ENCODE data around the gene SKAP2.

The SKAP2 gene, protein sequence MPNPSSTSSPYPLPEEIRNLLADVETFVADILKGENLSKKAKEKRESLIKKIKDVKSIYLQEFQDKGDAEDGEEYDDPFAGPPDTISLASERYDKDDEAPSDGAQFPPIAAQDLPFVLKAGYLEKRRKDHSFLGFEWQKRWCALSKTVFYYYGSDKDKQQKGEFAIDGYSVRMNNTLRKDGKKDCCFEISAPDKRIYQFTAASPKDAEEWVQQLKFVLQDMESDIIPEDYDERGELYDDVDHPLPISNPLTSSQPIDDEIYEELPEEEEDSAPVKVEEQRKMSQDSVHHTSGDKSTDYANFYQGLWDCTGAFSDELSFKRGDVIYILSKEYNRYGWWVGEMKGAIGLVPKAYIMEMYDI

DNA sequence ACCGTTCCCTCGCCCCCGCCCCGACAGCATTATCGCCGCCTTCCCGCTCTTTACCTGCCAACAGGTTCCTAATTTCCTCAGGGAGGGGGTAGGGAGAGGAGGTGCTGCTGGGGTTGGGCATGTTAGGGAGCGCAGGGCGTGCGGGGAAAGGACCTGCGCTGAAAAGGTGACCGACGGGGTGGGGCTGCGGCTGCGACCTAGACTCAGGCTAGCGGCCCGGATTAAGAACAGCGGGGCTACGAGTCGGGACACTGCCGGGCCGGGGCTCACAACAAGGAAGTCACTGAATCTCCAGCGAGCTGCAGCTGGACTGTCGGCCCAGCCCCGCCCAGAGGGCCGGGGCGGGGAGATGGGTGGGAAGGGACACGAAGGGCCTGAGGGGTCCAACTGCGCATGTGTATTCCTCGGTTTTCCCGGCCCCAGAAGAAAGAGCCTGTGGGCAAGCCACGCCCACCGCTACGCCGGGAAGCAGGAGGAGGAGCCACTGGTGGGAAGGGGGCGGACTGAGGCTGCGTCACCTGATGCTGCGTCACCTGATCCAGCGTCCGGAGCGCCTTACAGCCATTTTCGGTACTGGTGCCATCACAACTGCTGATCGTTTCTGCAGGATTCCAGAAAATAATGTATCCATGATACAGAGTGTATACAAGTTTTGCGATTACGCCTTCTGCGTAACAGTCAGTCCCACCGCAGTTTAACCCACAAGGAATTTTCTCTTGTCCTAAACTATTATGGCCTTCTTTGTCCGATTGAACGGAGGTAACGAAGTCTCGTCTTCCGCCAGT lies at the start of gene SKAP2:
SKAP2 (minus strand) TSS at position 282 of the 785 bp plus-strand sequence; CDS start at position 121, 161 bp downstream.
- DNase-seq (ENCODE audit: low read depth), result peak; percentile 97

GRCh38 chr7:26912933-26913536 lies 48.6 kb upstream of the SKAP2 start:
- no peak for DNase-seq (ENCODE audit: low read depth)

DNA sequence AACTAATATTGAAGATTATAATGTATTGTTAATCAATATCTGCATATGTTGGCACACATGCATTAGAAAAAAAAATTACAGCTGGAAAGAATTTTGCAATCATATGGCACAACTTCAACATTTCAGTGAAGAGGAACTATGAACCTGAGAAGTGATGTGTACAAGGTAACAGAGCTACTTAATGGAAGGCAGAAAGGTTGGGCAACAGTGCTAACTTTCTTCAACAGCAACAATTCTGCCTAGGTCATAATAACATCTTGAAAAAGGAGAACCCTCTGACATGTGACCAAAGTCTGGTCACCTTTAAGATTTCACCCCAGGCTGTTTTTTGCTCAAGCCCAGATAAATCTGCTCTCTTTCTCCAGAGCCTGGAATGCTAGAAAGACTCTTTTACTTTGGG lies 47.9 kb upstream of the SKAP2 start:
- no peak for DNase-seq (ENCODE audit: low read depth)

DNA sequence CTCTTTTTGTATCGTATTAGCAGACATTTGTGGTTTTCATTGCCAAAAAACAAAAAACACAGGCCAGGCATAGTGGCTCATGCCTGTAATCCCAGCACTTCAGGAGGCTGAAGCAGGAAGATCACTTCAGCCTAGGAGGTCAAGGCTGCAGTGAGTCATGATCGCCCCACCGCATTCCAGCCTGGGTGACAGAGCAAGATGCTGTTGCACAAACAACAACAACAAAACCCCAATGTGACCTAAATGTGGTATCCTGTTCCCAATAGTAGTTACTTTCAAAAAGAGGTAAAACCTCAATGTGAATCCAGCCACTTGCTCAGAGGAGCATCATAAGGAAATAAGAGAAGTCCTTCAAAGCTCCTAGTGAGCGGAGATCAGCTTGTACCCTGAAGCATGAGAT lies 45.8 kb upstream of the SKAP2 start:
- DNase-seq (ENCODE audit: low read depth), result no peak

- no peak for DNase-seq (ENCODE audit: low read depth)
Measured at GRCh38 chr7:26900251-26900650, 35.9 kb upstream of the SKAP2 start.

DNA sequence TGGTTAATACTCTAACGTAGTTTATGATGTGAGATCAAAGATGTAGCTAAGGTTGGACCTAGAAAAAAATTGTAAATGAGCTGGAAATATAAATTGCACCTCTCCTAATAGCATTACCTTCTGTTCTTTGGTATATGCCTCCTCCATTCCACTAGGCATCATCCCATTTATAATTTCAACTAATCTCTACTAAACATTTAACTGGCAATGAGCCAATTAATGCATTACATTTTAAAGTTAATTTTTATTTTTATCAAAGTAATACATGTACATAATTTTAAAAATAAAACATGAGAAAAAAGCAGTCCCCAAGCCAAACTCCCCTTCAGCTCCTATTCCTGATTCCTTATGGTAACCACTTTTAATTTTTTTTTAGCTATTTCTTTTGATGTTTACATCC lies 35.1 kb upstream of the SKAP2 start:
- DNase-seq (ENCODE audit: low read depth), result no peak

DNA sequence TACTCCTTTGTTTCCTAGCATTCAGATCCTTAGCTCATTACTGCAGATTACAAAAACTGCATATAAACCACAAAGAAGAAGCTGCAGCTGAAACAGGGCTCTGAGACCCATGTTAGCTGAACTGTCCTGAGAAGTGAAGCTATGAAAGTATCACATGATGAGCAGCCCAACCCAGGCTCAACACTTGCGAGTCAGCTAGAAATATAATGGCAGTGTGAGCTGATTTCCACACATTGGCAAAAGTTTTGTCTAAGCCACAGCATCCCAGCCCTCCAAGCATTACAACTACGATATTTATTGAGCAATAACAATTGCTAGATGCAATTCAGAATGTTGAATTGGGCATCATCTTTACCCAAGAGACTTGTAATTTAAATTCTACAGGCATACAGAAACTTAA lies 34.5 kb upstream of the SKAP2 start:
- DNase-seq (ENCODE audit: low read depth), result no peak

GRCh38 chr7:26897928-26898327 lies 33.5 kb upstream of the SKAP2 start:
- DNase-seq (ENCODE audit: low read depth), result no peak

DNA sequence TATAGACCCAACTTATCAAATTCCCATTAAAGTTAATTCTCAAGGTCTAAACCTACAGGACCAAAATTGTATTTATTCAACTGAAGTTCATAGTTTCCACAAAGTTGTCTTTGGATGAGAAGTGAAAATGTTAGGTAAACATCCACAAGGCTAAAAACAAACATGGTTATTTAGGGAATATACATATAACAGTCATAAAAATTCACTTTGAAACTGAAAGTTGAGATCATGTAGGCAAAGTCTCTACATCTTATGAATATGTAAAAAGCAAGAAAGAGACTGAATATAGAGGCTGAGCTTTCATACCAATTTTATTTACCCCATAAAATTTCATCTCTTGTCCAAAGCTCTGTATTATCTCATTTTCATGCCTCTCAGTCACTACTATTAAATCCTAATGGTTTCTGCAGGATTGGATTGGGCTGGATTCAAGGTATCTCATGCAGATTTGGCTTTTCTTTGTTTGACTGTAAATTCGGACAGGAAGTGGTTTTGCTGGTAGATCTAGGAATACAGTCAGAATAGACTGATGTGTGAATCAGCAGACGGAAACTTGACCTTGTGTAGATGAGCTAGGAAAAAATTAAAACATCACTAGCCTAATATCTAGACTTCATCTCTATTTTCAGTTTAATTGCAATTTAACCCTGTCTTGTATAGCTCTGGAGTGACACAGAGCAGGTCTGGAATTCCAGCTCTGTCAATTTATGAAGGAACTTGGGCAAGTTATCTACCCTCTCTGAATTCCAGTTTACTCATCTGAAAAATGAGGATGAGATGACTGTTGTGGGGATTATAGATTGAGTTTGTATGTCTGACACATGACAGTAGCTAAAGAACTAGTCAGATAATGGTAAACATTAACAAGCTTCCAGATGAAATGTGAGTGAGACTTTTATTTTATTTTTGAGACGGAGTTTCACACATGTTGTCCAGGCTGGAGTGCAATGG lies 27.3 kb upstream of the SKAP2 start:
- no peak for DNase-seq (ENCODE audit: low read depth)

DNA sequence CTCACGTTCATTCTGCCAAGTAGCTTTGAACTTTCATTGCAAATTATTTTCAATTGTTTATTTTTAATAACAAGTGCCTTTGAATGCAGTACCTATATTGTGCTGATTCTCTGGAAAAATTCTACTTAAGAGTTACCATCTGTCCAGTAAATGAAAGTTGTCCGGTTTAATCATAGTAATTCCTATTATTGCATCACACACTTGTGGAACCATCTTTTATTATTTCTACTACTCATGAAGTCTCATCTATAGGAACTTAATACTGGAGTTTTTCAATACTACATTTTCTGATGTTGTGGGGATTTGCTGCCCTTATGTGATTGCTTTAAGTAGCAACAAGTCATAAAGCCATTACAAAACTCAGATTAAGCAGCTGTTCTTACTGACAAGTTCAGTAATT lies 16.5 kb upstream of the SKAP2 start:
- DNase-seq (ENCODE audit: low read depth), result no peak

DNA sequence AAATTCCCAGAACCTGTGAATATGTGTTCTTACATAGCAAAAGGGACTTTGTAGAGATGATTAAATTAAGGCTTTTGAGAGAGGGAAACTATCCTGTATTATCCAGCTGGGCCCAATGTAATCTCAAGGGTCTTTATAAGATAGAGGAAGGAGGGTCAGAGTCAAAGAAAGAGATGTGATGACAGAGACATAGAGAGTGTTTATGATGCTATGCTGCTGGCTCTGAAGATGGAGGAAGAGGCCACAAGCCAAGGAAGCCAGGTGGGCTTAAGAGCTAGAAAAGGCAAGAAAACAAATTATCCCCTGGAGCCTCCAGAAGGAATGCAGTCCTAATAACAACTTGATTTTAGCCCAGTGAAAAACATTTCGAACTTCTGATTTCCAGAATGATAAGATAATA lies 15.3 kb upstream of the SKAP2 start:
- no peak for DNase-seq (ENCODE audit: low read depth)

DNA sequence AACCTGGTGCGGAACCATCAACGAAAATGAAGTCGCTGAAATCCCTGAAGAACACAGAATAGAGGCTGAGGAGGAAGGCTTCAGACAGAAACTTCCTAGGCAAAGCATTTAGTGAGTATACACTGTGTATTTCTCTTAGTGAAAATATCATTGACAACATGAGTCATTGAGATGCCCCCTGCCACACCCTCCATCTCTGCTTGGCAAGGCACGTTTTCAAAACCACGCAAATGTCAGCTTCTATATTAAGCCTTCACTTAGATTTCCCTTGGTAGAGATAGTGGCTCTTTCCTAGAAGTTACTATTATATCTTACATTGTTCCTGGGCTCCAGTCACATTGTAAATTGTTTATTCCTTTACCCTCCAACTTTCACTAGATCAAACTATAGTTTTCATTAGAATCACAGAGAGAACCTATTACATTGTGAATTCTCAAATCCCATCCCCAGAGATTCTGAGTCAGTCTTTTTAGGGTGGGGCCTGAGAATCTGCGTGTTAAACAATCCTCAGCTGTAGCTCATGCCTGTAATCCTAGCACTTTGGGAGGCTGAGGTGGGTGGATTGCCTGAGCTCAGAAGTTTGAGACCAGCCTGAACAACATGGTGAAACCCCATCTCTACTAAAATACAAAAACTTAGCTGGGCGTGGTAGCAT lies 4.6 kb upstream of the SKAP2 start:
- no peak for DNase-seq (ENCODE audit: low read depth)

DNA sequence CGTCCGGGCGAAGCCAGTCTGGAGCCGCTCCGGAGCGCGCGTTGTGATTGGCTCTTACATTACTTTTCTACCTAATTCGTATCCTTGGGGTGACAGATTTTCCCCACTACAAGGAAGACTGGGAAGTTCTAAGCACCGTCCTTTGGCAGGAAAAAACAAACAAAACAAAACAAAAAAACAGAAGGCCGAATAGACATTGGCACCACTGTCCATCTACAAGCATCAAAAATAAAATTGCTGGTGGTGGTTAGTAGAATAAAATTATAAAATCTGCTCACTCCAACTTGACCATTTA lies 651 bp upstream of the SKAP2 start:
- no peak for DNase-seq (ENCODE audit: low read depth)

DNA sequence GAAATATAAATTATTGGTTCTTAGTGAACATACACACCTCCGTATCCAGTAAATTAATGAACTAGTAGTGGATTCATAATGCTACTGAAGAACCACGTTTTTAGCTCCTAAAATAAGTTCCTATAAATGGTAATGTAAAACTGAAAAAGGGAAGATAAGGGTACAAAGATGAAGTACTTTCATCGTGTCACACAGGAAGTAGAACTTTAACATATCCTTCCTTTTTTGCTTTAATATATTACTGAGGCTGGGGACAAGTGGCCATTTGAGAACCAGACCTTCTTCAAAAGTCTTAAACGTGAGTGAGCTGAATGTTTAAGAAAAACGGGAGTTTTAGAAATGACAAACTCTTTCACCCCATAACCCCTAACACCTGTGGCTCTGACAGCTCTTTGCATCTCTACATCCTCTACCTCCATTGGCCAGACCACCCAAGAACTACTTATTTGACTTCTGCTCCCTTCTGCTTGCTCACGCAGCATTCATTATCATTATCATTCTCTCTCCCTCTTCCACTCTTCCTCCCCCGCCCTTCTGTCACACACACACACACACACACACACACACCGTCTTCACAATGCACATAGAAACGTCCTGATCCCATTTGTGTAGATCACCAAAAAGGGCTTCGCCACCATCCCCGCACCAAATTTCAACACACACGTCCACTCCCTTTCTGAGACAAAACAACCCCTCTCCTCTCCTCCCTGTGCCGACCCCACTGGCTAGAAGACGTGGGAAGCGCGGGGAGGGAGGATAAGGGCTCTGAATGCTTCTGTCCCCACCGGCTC lies 677 bp downstream of the SKAP2 start:
- no peak for DNase-seq (ENCODE audit: low read depth)

DNA sequence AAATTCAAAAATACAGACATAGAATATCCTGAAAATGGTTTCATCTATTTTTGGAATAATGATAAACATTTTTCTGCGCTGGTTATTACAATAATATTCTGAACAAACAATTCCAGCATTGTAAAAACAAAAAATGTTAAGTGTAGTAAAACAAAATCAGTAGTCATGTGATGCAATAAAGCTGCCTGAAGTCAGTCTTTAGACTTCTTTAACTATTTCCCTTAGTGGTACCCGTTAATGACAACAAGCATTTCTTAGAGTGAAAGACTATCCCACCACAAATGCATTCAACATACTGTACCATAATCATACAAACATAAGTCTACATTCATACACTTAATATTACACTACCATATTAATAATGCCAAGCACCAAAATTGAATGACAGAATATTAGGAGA lies 1.6 kb downstream of the SKAP2 start:
- no peak for DNase-seq (ENCODE audit: low read depth)

- DNase-seq (ENCODE audit: low read depth), result no peak
Measured at GRCh38 chr7:26861050-26861449, 3.3 kb downstream of the SKAP2 start.

DNA sequence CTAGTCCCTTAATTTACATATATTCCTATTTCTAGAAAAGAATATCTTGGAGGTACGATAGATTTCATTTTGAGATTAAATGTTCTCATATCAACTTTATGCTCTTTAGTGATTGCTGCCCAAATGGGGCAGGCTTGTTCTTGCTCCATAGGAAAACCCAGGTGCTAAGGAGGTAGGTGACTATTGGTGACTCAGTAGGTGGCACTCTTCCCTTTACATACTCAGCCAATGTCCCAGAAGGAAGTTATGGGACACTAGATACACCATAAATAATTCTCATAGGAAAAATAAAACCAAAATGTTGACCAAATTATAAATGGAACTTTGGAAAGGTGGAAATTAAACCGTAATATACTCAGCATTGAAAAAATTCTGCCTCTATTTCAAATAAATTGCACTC lies 4.0 kb downstream of the SKAP2 start:
- DNase-seq (ENCODE audit: low read depth), result no peak

DNA sequence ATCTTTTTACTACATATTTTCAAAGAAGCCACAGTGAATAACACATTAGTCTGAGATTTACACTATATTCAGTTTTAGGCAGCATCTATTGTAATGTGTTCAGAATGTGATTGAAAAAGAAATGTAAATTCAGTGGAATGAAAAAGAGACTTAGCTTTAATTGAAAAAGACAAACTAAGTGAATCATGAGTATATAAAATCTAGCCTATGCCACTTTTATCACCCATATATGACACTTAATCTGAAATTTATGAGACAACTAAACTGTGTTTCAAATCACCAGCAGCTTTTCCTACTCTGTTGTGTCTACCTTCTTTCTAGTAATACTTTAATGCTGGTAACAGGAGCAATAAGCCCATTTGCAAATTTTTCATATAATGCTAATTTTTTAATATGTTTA lies 4.7 kb downstream of the SKAP2 start:
- DNase-seq (ENCODE audit: low read depth), result no peak

DNA sequence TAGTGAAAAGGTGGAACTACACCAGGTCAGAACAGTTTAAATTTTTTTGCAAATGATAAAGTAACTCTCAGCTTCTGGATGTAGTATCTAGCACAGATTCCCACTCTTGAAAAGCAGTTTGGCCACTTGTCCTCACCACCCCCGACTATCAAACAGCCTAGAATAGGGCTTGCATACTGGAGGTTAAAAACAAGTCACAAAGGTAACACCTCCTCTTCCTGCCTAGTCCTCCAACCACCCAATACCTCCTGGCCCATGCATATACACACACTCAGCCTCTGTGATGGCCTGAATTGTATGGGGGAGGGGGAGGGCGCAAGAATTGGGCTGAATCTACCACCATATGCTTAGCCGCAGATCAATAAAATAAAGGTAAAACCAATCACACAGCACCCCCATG lies 5.7 kb downstream of the SKAP2 start:
- DNase-seq (ENCODE audit: low read depth), result no peak

GRCh38 chr7:26858241-26858715 lies 6.1 kb downstream of the SKAP2 start:
- no peak for DNase-seq (ENCODE audit: low read depth)

All from fibroblast of the conjunctiva (primary cell).